GM18498 (cell line): Measurements from ENCODE around the gene DIP2B.
"Not testable (repeated sequence)": the region's sequence is repeated elsewhere in the genome, so short reads cannot be mapped to it uniquely, and the experiment has no call there.

Experiments
- ATAC-seq: cut with Tn5 transposase; IDR thresholded peaks from one replicate; pipeline ENCODE4 v1.9.1; 2021; ENCODE audit warnings: mild to moderate bottlenecking, moderate library complexity; ENCODE audit not compliant: unreplicated experiment

DIP2B gene

GRCh38 chr12:50764286-50765094 is 259.7 kb downstream of the DIP2B start:
- peak; percentile 45 for ATAC-seq

DNA sequence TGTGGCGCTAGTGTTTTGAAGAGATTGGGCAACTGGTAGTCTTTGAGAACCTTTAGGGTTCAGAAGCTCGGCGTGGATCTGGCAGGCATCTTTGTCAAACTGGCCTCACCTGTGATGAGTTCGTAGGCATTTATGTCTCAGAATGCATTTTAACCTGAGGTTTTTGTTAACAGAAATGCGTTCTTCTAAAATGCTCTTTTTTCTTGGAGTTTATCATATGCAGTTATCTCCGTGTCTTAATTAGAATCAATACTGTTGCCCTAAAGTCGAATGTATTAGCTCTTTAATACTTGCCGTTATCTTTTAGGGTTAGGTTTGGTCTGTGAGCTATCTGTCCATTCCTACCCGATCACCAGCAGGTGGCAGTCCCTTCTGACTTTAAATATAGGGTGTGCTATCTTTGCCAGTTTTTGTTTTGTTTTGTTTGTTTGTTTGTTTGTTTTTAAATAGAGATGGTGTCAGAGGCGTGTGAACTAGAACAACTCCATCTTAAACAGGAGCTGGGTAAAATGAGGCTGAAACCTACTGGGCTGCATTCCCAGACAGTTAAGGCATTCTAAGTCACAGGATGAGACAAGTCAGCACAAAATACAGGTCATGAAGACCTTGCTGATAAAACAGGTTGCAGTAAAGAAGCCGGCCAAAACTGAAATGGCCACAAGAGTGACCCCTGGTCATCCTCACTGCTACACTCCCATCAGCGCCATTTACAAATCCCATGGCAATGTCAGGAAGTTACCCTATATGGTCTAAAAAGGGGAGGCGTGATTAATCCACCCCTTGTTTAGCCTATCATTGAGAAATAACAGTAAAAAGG is 260.5 kb downstream of the DIP2B start:
- peak; percentile 11 for ATAC-seq

DNA sequence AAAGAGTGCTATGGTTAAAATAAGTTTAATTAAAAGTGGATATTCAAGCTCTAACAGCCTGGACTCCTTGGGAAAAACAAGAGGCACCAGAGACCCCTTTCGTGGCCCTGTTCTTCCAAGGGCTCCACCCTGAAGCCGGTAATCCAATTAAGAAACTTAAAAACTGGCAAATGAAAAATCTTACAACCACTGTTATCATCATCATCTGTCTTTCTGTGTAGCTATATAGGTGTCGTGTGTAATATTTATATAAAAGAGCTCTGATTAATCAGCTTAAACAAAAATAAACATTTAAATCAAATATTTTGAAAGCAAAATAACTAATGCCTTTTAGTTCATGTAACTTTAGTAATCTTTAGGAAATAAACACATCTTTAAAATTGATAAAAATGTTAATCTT is 263.6 kb downstream of the DIP2B start:
- no peak for ATAC-seq

- ATAC-seq = not testable (repeated sequence)
These were observed 264.0 kb downstream of the DIP2B start for GRCh38 chr12:50768813-50769212.

DNA sequence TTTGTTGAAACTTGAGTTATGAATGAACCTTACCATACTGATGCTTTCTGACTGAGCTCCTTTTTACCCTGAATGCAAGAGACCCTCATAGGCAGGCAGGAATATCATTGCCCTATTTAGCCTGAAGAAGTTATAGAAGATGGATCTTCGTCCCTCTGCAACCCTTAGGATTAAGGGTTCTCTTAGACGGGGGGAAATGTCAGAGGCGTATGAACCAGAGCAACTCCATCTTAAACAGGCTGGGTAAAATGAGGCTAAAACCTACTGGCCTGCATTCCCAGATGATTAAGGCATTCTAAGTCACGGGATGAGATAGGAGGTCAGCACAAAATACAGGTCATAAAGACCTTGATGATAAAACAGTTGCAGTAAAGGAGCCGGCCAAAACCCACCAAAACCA is 266.6 kb downstream of the DIP2B start:
- no peak for ATAC-seq

DNA sequence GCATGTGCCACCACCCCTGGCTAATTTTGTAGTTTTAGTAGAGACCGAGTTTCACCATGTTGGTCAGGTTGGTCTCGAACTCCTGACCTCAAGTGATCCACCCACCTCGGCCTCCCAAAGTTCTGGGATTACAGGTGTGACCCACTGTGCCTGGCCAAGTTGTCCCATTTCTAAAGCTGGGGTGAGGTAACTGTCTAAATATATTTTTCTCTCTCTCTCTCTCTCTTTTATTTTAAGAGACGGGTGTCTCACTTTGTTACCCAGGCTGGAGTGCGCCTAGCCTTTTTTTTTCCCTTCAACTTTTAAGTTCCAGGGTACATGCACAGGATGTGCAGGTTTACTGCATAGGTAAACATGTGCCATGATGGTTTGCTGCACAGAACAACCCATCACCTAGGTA is 267.7 kb downstream of the DIP2B start:
- no peak for ATAC-seq

GRCh38 chr12:50772877-50773276 is 268.1 kb downstream of the DIP2B start:
- no peak for ATAC-seq

- ATAC-seq = no peak
These were observed 270.5 kb downstream of the DIP2B start for GRCh38 chr12:50775251-50775650.

- no peak for ATAC-seq
These were observed 272.3 kb downstream of the DIP2B start for GRCh38 chr12:50776749-50777728.

GRCh38 chr12:50778663-50779590 is 274.1 kb downstream of the DIP2B start:
- no peak for ATAC-seq

GRCh38 chr12:50780013-50780412 is 275.2 kb downstream of the DIP2B start:
- no peak for ATAC-seq

DNA sequence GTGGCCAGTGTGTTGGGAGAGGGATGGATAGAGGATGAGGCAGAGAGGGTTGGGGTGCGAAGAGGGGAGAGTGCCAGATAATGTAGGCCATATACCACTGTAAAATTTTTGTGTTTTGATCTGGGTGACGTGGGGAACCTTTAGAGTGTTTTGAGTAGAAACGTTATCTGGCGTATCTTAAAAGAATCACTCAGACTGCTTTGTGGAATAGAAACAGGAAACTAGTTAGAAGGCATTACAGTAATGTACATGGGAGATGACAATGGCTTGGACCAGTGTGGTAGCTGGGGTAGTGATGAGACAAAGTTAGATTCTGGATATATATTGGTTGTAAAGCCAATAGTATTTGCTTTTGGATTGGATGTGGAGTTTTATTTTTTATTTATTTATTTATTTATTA is 279.7 kb downstream of the DIP2B start:
- ATAC-seq = no peak

- no peak for ATAC-seq
These were observed 280.7 kb downstream of the DIP2B start for GRCh38 chr12:50785406-50786001.

DNA sequence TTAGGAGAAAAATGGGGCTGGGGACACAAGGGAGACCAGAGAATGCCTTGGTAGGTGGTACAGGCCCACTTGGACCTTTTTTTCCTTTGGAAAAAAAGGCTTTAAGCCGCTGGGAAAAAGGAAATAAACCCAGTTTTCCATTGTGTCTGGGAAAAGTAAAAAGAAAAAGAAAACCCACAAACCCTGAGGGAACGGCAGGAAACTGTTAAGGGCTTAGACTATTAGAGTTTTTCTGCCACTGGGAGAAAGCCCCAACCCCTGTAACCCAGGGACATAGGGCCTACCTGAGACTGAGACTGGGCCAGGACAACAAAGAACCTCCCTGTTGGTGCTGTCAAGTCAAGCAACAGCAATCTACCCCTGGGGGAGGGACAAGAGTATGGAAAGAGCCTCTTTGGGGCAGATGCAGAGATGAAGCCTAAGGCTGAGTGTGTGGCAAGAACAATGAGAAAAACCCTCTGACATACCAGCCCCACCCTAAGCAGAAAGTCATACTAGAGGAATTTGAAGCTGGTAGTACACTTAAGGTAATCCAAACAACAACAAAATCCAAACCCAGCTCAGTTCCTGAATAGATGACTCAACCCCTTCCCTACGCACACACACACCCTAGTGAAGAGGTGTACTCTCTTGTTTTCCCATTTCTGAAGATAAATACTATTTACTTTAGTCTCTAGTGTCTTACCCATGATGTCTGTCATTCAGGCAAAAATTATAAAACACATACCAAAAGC is 281.9 kb downstream of the DIP2B start:
- no peak for ATAC-seq

- no peak for ATAC-seq
These were observed 282.8 kb downstream of the DIP2B start for GRCh38 chr12:50787618-50788017.

DNA sequence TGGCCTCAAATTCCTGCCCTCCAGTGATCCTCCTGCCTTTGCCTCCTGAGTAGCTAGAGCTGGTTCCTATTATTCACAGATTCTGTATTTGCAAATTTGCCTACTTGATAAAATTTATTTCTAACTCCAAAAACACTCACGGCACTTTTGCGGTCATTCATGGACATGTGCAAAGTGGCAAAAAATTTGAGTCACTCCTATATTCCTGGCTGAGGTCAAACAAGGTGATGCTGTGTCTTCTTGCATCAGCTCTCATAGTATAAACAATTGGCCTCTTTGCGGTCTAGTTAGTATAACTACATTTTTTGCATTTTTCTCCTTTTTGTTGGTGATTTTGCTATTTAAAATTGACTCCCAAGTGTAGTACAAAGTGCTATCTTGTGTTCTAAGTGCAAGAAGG is 283.8 kb downstream of the DIP2B start:
- ATAC-seq = no peak

DNA sequence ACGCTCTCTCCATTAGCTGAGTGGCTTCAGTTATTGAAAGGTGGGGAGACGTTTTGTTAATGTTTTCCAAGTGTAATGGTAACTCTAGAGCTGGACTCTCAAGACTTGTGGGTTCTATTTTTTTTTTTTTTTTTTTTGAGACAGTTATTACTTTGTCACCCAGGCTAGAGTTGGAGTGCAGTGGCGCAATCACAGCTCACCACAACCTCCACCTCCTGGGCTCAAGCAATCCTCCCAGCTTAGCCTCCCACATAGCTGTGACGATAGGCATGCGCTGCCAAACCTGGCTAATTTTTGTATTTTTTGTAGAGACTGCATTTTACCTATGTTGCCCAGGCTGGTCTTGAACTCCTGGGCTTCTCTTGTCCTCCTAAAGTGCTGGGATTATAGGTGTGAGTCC is 285.3 kb downstream of the DIP2B start:
- ATAC-seq = no peak
